Ishikawa (cell line): Measurements from ENCODE around the gene FADS1.

Experiments
- CEBPB ChIP-seq: IDR thresholded peaks from 2 replicates; pipeline ENCODE4 v1.6.1; 2012
- CREB1 ChIP-seq: IDR thresholded peaks from 2 replicates; pipeline ENCODE4 v1.6.1; 2012; ENCODE audit warnings: low read depth
- EP300 ChIP-seq: IDR thresholded peaks from 2 replicates; pipeline ENCODE4 v1.6.1; 2012; ENCODE audit warnings: borderline replicate concordance
- FOXM1 ChIP-seq: IDR thresholded peaks from 2 replicates; pipeline ENCODE4 v1.6.1; 2012; ENCODE audit warnings: low read depth, borderline replicate concordance
- NFIC ChIP-seq: IDR thresholded peaks from 2 replicates; pipeline ENCODE4 v1.6.1; 2012
- RAD21 ChIP-seq: IDR thresholded peaks from 2 replicates; pipeline ENCODE4 v1.6.1; 2012; ENCODE audit warnings: low read depth
- TCF12 ChIP-seq: IDR thresholded peaks from 2 replicates; pipeline ENCODE4 v1.6.1; 2012; ENCODE audit warnings: low read depth
- TEAD4 ChIP-seq: IDR thresholded peaks from 2 replicates; pipeline ENCODE4 v1.6.1; 2012
- USF1 ChIP-seq: IDR thresholded peaks from 2 replicates; pipeline ENCODE4 v1.6.1; 2012
- YY1 ChIP-seq: IDR thresholded peaks from 2 replicates; pipeline ENCODE4 v1.6.1; 2012; ENCODE audit warnings: low read depth
- ZBTB7A ChIP-seq: IDR thresholded peaks from 2 replicates; pipeline ENCODE4 v1.6.1; 2012; ENCODE audit warnings: low read depth

GRCh38 chr11:61806785-61807184 lies 10.0 kb downstream of the FADS1 start:
- TF ChIP-seq YY1 (no peak), CREB1 (no peak), RAD21 (no peak), EP300 (no peak), TCF12 (no peak), FOXM1 (no peak), USF1 (no peak), TEAD4 (no peak), NFIC (no peak), ZBTB7A (no peak), CEBPB (no peak)
